ENCODE measurements around the gene MMD.

DNA sequence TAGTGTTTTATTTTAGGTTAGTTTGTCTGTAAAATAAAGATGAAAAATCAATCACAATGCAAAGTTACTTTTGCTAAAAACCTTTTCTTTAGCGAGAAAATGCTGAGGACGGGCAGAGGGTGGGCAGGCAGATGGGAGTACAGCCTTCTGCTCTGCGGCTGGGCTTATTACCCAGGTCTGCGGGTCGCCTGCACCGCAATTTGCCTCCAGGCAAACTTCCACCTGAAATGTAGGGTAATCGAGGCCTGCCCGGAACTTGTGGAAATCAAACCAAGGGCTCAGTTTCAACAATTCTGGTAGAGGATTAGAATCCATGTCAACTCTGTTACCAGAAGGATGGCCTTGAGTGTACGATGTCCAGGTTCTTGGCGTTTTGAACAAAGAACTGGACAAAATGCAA lies 22.3 kb upstream of the MMD start:
- TF ChIP-seq POLR2A (IDR thresholded peaks at IDR 0.05; ENCODE audit: low read length) (no peak), GATA1 (IDR thresholded peaks at IDR 0.05; ENCODE audit: low read depth, low read length) (no peak)
